Ramos (cell line): ENCODE results near the gene ZNF668.

ENCODE experiments used
- in situ Hi-C: fragments of 300-500 bp; cut with MboI; formaldehyde crosslinking; loops from one replicate; pipeline ENCODE4 v1.14.3; 2022; ENCODE audit warnings: low sequenced_read_pairs; ENCODE audit not compliant: unreplicated experiment

ZNF668 gene

DNA sequence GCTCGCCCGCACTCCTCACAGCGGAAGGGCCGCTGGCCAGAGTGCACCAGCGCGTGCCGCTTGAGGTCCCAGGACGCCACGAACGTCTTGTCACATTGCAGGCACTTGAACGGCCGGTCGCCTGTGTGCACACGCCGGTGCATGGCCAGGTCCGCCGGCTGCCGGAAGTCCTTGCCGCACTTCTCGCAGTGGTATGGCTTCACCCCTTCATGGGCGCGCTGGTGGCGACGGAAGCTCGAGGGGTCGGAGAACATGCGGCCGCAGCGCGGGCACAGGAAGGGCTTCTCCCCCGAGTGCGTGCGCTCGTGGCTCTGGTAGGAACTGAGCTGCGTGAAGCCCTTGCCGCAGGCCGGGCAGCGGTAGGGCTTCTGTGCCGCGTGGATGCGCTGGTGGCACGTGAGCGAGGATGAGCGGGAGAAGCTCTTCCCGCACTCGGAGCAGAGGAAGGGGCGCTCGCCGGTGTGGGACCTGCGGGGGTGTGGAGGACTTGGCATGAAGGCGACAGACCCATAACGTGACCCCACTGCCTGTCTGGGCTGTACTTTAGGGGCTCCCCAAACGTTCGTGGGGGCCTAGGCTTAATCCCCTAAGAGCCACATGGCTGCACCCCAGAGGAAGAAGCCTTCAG, 12.1 kb downstream of the ZNF668 start:
- in situ Hi-C loops, result no loop called here

DNA sequence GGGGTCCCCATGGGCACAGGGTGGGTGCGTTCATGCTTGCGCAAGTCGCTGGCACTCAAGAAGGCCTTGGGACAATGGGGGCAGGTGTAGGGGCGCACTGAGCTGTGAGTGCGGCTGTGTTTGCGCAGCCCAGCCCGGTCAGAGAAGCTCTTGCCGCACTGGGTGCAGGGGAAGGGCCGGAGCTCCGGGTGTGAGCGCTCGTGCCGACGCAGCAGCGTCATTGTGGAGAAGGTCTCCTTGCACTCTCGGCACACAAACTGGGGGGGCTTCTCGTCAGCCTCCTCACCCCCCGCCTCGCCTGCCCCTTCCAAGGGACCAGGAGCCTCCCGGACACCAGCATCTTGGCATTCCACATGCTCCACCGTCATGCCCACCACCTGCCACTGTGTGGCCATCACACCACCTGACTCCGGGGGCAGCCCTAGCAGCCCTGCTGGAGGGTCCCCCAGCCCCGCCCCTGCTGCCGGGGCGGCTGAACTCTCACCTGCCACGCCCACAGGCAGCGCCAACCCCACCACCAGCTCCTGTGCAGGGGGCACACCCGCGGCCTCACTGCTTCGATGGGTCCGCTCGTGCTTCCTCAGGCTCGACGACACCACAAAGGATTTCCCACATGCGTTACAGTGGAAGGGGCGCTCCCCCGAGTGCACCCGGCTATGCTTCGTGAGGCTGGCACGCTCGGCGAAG, 12.8 kb downstream of the ZNF668 start:
- in situ Hi-C loops, result no loop called here

DNA sequence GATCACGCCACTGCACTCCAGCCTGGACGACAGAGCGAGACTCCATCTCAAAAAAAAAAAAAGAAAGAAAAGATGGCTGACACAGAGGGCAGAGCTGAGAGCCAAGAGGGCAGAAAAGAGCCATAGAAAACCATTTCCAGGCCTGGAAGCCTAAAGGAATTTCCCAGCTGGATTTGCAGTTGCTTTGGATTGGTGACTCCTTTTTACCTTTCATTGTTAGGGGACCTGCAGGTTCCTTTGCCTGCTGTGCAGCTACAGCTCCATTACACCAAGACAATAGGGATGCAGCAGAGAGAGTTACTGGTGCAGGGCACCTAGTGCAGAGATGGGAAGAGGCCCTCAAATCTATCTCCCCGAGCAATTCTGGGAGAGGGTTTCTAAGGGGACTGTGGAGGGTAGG, 18.4 kb downstream of the ZNF668 start:
- in situ Hi-C loops, result no loop called here

DNA sequence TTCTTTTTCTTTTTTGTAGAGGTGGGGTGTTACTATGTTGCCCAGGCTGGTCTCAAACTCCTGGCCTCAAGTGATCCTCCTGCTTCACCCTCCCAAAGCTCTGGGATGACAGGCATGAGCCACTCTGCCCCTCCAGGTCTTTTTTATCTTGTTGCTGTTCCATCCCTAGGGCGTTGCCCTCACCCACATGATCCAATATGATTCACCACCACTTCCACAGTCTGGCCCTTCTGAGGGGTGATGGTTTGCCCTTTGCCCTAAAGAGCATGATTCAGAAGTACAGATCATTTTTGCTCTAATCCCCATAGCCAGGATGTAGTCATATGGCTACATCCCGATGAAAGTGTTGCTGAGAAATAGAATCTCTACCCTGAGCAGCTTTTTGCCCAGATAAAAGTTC, 21.9 kb downstream of the ZNF668 start:
- in situ Hi-C loops, result no loop called here

DNA sequence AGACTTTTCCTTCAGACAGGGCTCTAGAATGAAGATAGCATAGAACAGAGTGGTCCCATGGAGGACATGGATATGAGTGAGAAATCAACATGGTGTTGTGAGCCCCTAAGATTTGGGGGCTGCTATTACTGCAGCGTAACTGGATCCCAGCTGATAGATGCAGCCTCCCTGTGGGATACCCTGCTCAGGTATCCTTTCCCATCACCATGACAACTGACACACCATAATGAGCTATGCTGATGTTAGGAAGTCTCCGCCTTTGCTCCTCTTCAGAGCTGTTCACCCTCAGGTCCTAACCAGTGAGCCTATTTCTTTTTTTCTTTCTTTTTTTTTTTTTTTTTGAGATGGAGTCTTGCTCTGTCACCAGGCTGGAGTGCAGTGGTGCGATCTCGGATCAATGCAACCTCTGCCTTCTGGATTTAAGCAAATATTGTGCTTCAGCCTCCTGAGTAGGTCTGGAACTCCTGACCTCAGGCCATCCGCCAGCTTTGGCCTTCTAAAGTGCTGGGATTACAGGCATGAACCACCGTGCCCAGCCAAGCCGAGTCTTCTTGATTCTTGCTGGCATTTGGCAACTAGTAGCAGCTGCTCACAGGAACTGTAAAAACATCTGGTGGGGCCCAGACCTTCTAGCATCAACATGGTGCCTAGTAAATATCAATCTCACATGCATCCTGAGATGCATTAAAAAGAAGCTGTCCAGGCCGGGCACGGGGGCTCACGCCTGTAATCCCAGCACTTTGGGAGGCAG, 23.6 kb downstream of the ZNF668 start:
- in situ Hi-C loops, result no loop called here

DNA sequence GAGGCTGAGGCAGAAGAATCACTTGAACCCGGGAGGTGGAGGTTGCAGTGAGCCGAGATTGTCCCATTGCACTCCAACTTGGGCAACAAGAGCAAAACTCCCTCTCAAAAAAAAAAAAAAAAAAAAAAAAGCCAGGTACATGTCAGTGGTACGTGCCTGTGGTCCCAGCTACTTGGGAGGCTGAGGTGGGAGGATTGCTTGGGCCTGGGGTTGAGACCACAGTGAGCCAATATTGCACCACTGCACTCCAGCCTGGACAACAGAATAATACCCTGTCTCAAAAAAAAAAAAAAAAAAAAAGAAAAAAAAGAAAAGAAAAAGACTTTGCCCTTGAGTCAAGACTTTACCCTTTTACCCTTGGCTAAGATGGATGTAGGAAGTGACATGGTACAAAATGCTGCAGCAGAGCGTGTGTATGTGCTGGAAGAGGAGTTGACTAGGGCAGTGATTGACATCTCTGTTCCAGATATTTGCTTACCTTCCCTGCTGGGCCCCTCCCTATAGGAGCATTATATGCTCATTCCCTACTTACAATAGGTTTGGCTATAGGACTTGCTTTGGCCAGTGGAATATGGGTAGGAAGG, 30.1 kb downstream of the ZNF668 start:
- in situ Hi-C loops, result no loop called here

DNA sequence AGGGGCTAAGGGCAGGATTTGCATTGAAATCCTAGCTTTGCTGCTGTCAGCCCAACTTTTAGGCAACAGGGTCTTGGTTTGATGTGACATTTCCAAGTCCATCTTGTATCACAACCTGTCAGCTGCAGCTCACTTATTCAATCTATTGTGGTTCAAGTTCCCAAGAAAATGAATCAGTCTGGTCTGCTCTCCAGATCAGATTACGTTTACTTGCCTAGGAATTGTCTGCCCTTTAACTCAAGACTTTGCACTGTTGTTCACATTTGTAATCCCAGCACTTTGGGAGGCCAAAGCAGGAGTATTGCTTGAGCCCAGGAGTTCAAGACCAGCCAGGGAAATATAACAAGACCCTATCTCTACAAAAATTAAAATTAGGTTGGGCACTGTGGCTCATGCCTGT, 30.7 kb downstream of the ZNF668 start:
- in situ Hi-C loops, result no loop called here

DNA sequence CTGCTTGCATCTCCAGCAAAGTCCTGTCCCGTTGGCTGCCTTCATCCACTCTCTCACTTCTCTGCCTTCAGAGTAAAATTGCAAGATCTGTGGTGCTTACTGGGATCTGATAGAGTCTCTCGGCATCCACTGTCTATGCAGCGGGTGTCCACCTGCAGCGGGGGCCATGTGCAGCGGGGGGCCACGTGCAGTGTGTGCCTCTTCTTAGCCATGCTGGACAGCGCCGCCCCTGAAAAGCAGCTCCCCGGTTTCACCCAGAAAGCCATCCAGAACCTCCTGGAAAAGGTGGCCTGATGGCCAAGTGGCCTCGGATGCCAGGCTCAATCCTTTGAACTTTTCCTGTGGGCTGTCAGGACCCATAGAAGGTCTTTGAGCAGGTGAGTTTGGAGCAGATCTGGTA, 31.2 kb downstream of the ZNF668 start:
- in situ Hi-C loops, result no loop called here

DNA sequence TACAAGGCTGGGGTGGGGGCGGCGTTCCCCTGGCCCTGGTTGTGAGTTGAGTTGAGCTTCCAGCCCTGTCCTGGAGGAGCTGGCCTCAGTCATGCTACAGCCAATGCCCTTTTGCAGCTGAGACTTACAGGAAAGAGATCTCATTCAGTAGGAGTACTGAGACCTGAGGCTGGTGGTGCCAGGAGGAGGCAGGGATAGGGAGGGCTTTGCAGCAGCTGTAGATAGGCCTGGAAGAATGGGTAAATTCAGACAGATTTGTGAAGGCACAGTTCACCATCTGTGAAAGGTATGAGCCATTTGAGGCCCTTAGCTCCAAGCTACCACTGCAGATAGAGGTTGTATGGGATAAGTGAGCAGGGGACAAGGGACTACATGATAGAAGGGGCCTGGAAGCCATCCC, 35.0 kb downstream of the ZNF668 start:
- in situ Hi-C loops, result no loop called here

DNA sequence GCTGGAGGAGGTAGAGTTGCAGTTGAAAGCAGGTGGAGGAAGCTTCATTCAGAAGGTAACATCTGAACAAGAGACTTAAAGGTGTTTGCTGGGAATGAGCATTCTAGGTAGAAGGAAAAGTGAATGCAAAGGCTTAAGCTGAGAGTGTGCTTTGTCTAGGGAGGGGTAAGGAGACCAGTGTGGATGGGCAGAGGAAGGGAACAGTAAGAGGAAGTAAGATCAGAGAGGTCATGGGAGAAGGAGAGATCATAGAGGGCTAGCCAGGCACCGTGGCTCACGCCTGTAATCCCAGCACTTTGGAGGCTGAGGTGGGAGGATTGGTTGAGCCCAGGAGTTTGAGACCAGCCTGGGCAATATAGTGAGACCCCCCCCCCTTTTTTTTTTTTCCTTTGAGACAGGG, 37.3 kb downstream of the ZNF668 start:
- in situ Hi-C loops, result no loop called here

DNA sequence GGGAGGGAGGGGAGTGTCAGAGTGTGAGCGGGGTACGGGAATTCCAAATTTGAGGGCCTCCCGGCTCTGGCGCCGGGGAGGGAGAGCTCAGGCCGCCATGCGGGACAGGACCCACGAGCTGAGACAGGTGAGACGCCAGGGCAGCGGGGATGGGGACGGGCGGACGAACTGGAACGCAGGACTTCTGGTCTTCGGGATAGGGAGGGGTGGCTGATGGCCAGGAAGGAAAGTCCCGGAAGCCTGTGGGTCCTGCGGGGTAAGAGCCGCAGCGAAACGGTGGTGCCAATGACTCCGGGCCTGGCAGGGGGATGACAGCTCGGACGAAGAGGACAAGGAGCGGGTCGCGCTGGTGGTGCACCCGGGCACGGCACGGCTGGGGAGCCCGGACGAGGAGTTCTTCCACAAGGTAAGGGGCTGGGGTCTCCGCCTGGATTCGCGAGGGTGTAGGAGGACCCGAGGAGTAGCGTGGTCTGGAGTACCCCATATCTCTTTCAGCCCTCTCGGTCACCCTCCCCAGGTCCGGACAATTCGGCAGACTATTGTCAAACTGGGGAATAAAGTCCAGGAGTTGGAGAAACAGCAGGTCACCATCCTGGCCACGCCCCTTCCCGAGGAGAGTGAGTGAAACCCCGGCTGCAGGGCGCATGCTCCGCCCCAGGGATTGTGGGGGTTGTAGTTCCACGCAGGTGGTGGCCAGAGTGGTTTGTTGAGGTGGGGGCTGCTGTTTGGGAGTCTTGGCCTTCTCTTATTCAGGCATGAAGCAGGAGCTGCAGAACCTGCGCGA, 40.1 kb downstream of the ZNF668 start:
- in situ Hi-C loops, result no loop called here

DNA sequence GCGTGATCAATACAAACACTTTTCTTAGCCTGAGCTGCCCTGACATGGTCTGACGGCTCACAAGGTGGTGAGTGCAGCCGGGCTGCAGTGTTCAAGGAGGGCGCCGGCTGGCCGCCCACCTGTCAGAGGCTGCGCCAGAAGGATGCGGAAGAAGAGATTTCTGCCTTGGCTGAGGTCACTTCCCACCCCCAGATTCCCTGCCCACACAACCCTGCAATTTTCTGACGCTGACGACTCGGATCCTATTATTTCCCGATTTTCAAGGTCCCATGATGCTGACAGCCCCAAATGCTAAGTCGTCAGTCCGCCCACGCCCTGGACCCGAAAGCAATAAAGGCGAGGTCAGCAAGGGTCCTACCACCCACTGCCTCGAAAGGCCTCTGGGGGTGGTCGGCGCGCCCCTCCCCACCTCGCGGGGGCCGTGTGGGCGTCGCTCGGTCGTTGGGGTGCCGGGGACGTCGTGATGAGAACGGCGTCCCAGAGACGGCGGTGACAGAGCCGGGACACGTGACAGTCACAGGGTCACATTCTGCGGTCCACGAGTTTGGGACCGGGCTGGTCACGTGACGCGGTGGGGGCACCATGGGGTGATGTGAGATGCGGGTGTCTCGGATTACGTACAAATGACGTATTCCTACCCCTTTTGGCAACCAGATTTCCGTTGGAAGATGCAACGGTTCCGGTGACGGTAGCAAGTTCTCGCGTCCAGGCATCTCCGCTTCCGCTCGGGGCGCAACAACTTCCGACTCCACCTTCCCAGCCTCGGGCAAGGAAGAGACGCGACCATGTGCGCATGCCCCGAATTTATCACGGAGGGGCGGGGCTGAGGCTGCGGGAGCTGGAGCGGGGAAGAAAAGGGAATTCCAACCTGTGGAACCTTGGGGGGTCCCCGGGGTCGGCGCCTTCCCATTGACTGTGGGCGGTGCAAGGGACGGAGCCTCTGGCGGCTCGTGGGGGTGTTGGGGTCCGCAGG, 41.0 kb downstream of the ZNF668 start, which contains the start of gene STX4:
TSS of gene STX4 (plus strand) at position 823 of the 973 bp plus-strand sequence. CDS start 248 bp downstream, outside the sequence.
- in situ Hi-C loops, result no loop called here

DNA sequence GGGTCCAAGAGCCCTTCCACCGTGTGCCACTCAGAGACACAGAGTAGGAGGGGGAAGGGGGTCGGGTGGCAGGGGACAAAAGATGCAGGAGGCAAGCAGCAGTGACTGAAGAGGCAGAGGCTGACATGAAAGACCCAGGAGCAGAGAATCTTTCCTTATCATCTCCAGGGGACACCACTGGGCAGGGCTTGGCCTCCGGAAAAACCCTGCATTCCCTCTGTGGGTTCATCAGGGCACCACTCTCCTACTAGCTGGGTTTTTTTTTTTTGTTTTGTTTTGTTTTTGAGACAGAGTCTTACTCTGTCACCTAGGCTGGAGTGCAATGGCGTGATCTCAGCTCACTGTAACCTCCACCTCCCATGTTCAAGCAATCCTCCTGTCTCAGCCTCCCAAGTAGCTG, 42.8 kb downstream of the ZNF668 start:
- in situ Hi-C loops, result no loop called here

DNA sequence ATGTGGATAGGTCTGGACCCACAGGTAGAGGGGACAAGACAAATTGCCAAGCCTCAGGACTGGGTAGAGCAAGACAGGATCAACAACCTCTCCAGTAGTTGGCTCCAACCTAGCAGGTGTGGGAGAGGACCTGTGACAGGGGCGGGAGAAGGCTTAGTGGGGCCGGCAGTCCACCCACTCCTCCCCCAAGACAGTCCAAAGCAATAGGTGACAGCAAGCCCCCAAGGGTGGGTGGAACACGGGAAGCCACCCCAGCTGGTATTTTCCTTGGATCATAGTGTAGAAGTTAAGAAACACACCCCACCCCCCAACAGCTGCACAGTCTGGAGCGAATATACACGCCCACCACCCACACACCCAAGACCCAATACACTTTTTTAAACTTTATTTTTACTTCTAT, 44.8 kb downstream of the ZNF668 start:
- in situ Hi-C loops, result no loop called here

DNA sequence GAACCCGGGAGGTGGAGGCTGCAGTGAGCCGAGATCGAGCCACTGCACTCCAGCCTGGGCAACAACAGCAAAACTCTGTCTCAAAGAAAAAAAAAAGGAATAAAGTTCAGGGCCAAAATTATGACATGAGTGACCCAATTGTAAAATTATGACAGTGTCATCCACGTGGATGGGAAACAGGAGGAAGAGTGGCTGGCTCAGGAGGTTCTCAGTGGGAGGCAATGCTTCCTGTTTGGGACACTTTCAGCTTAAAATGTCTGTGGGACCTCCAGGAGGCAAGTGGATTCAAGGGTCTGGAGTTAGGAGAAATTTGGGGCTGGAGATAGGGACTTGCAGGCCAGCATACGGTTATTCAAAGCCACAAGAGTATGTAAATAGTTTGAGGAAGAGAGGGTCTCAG, 48.7 kb downstream of the ZNF668 start:
- in situ Hi-C loops, result no loop called here

DNA sequence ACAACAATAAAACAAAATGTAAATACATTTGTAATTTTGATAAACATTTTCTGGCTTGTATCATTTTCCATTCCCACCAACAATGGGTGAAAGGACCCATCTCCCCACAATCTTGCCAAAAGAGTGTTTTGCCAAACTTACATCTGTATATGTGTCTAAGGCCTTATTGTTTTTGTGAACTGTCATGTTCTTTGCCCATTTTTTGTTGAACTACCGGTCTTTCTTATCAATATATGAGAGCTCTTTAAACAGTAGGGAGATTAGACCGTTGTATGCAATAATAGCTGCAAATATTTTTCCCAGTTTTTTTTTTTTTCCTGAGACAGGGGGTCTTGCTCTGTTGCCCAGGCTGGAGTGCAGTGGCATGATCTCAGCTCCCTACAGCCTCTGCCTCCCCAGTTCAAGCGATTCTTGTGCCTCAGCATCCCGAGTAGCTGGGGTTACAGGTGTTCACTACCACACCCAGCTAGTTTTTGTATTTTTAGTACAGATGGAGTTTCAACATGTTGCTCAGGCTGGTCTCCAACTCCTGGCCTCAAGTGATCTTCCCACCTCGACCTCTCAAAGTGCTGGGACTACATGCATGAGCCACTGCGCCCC, 50.3 kb downstream of the ZNF668 start:
- in situ Hi-C loops, result no loop called here

DNA sequence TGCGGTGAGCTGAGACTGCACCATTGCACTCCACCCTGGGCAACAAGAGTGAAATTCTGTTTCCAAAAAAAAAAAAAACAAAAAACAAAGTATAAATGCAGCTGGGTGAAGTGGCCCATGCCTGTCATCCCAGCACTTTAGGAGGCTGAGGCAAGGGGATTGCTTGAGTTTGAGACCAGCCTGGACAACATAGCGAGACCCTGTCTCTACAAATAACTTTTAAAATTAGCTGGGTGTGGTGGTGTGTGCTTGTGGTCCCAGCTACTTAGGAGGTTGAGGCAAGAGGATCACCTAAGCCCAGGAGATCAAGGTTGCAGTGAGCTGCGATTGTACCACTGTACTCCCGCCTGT, 50.8 kb downstream of the ZNF668 start:
- in situ Hi-C loops, result no loop called here

DNA sequence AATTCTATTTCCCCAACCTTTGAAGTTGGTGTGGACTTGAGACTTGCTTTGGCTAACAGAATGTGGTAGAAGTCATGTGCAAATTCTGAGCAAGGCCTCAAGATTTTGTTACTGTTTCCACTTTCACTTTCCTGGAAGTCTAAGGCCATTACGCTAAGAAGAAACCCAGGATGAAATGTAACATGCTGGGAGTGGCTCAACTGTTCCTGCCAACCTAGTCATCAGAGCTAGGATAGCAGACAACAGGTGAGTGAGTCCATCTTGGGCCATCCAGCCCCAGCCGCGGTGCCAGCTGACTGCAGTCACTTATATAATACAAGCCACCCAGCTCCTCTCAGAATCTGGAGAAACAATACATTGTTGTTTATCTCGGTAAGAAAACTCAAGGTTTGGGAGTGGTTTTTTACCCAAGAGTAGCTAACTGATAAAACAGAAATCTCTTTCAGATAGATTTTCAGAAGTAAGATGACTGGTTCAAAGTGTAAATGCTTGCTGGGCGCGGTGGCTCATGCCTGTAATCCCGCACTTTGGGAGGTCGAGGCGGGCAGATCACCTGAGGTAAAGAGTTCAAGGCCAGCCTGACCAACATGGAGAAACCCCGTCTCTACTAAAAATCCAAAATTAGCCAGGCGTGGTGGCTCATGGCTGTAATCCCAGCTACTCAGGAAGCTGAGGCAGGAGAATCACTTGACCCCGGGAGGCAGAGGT, 51.3 kb downstream of the ZNF668 start:
- in situ Hi-C loops, result no loop called here
